ENCODE data around the gene NTN5. TPM values are rescaled to one million over a fixed set of nuclear protein-coding genes. Genes with fewer than 3 reads are reported as not detected.
A peak's percentile ranks its signal among the peaks of the same experiment; 100 is the strongest.

The NTN5 gene
- total RNA-seq, 1 donor from 2014 or later = 1.8 TPM

GRCh38 chr19:48644839-48645619 lies 27.8 kb downstream of the NTN5 start:
- TF ChIP-seq CTCF (IDR thresholded peaks at IDR 0.05; ENCODE audit: partially characterized antibody, unreplicated experiment) = no peak
- Mint-ChIP-seq H3K4me3 (ENCODE audit: unreplicated experiment) (peak overlapping the region; percentile 92), H3K36me3 (ENCODE audit: unreplicated experiment) (no peaks in the 10 kb centered on the region), H3K4me1 (ENCODE audit: low read depth, unreplicated experiment) (peaks cover 3% of the 10 kb centered on the region), H3K9me3 (ENCODE audit: unreplicated experiment) (peaks cover 8% of the 10 kb centered on the region), H3K27me3 (ENCODE audit: unreplicated experiment) (peaks cover 13% of the 10 kb centered on the region), H3K27ac (ENCODE audit: unreplicated experiment) (no peak overlapping the region)
- DNase-seq = peak; percentile 71

- Mint-ChIP-seq H3K4me1 (ENCODE audit: low read depth, unreplicated experiment) (peaks cover 5% of the 10 kb centered on the region), H3K4me3 (ENCODE audit: unreplicated experiment) (no peak overlapping the region), H3K27me3 (ENCODE audit: unreplicated experiment) (peaks cover 16% of the 10 kb centered on the region), H3K9me3 (ENCODE audit: unreplicated experiment) (peaks cover 8% of the 10 kb centered on the region), H3K36me3 (ENCODE audit: unreplicated experiment) (no peaks in the 10 kb centered on the region), H3K27ac (ENCODE audit: unreplicated experiment) (no peak overlapping the region)
- DNase-seq = no peak
- no peak for TF ChIP-seq CTCF (IDR thresholded peaks at IDR 0.05; ENCODE audit: partially characterized antibody, unreplicated experiment)
These were observed 28.5 kb downstream of the NTN5 start for GRCh38 chr19:48644355-48644754.

GRCh38 chr19:48642862-48643261 lies 30.0 kb downstream of the NTN5 start:
- peaks cover 4% of the 10 kb centered on the region for H3K36me3 Mint-ChIP-seq (ENCODE audit: unreplicated experiment)
- no peak overlapping the region for H3K27ac Mint-ChIP-seq (ENCODE audit: unreplicated experiment)
- peaks cover 8% of the 10 kb centered on the region for H3K9me3 Mint-ChIP-seq (ENCODE audit: unreplicated experiment)
- peaks cover 9% of the 10 kb centered on the region for H3K4me1 Mint-ChIP-seq (ENCODE audit: low read depth, unreplicated experiment)
- no peak for TF ChIP-seq CTCF (IDR thresholded peaks at IDR 0.05; ENCODE audit: partially characterized antibody, unreplicated experiment)
- H3K4me3 Mint-ChIP-seq (ENCODE audit: unreplicated experiment) = peak overlapping the region; percentile 4
- peaks cover 24% of the 10 kb centered on the region for H3K27me3 Mint-ChIP-seq (ENCODE audit: unreplicated experiment)
- DNase-seq = no peak

- TF ChIP-seq CTCF (IDR thresholded peaks at IDR 0.05; ENCODE audit: partially characterized antibody, unreplicated experiment) = no peak
- H3K36me3 Mint-ChIP-seq (ENCODE audit: unreplicated experiment) = peaks cover 4% of the 10 kb centered on the region
- peaks cover 9% of the 10 kb centered on the region for H3K4me1 Mint-ChIP-seq (ENCODE audit: low read depth, unreplicated experiment)
- peaks cover 8% of the 10 kb centered on the region for H3K9me3 Mint-ChIP-seq (ENCODE audit: unreplicated experiment)
- H3K27ac Mint-ChIP-seq (ENCODE audit: unreplicated experiment) = no peak overlapping the region
- H3K4me3 Mint-ChIP-seq (ENCODE audit: unreplicated experiment) = peak overlapping the region; percentile 45
- no peak for DNase-seq
- H3K27me3 Mint-ChIP-seq (ENCODE audit: unreplicated experiment) = peaks cover 25% of the 10 kb centered on the region
These were observed 31.0 kb downstream of the NTN5 start for GRCh38 chr19:48641850-48642249.

Data from glutamatergic neuron (in vitro differentiated cells).